HG03175 (cell line): ENCODE measurements around the gene SRP68.
"Not testable (repeated sequence)": the region's sequence is repeated elsewhere in the genome, so short reads cannot be mapped to it uniquely, and the experiment has no call there.

Experiments
- ATAC-seq: cut with Tn5 transposase; IDR thresholded peaks from one replicate; pipeline ENCODE4 v1.9.1; 2021; ENCODE audit warnings: mild to moderate bottlenecking, moderate library complexity; ENCODE audit not compliant: unreplicated experiment

Gene SRP68

DNA sequence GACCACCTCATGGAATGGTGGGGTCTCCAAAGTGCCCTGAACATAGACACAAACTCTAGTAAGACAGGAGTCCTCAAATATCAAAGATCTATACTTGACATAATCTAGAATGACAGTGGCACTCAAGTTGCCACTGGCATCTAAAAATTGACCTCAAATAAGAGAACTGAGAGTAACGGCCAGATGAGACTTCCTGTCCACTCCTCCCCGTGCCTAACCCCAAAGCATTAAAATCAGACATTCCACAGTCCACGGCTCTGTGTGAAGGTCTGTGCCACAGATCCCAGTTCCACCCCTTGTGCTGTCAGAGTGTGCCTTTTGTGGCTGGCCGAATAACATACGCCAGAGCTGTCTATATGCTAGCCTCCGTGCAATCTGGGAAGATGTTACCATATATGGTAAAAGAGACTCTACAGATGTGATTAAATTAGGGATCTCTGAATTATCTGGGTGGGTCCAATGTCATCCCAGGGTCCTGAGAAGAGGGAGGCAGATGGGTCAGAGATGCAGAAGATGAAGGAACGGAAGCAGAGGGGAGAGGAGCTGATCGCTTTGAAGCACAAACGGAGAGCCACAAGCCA lies 24.2 kb downstream of the SRP68 start:
- ATAC-seq, result no peak

DNA sequence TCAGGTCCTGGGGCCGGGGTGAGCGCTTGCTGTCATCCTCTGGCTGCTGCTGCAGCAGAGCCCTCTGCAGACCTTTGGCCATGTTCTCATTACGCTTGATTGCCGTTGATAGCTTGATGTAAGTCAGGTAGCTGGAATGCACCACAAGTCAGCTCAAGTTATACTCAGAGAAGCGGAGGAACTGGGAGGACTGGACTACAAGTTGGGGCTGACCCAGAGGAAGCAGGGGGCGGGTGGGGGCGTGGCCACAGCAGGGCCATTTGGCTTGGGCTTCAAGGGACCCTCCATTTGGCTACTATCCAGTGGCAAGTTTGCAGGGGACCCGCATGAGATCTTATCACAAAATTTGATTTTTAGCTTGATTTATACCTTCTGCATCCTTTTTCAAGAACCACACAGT lies 26.3 kb downstream of the SRP68 start:
- no peak for ATAC-seq

DNA sequence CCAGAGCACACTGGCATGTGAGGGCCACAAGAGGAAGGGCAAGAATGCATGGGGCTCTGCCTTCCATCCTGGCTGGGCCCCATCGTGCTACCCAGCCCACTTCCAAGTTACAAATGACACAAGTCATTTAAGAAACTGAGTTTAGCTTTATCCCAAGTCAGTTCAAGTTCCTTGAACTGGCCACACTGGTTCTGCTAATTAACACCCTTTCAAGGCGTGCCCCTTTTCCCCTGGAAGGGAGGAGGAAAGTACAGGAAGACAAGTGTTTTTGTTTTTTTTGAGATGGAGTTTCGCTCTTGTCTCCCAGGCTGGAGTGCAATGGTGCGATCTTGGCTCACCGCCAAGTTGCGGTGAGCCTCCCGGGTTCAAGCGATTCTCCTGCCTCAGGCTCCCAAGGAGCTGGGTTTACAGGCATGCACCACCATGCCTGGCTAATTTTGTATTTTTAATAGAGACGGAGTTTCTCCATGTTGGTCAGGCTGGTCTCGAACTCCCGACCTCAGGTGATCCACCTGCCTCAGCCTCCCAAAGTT lies 27.8 kb downstream of the SRP68 start:
- not testable (repeated sequence) for ATAC-seq

DNA sequence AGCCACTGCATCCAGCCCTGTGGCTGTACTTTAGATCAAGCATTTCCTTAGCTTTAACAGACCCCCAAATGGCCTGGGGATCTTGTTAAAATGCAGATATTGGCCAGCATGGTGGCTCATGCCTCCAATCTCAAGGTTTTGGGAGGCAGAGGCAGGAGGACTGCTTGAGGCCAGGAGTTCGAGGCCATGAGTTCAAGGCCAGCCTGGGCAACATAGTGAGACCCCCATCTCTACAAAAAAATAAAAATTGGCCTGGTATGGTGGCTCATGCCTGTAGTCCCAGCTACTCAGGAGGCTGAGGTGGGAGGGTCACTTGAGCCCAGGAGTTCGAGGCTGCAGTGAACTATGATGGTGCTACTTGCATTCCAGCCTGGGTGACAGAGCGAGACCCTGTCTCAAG lies 29.4 kb downstream of the SRP68 start:
- ATAC-seq, result not testable (repeated sequence)

DNA sequence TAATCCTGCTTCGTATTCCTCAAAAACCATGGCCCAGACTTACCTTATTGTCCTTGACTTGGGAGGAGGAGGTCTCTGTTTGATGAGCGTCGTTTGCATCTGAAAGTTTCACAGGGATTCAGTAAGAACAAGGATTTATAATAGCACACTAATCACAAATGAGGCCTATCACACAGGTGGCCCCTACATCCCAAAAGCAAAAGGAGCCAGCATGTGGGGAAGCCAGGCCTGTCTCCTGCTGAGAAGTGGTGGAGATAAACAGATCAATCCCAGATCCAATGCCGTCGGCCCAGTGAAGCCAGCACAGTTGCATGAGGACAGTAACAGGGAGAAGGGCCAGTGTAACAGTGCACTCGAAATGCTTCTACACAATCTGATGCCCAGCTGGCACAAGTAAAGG lies 31.9 kb downstream of the SRP68 start:
- ATAC-seq, result no peak

DNA sequence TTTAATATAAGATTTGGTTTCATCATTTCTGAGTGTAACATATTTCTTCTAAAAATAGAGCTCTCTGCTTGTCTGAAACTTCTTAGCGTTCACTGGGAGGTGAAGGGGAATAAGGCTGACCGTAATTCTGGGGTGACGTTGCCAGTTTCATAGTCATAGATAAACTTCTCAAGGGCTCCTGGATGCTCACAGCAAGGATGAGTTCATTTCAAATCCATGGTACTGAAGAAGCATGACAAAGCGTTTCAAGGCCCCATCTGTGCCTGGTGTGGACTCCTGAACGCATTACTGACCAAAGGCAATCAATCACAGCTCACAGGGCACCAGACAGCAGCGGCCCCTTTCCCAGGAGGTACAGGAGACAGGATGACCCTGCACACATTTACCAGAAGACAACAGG lies 33.2 kb downstream of the SRP68 start:
- ATAC-seq, result no peak

DNA sequence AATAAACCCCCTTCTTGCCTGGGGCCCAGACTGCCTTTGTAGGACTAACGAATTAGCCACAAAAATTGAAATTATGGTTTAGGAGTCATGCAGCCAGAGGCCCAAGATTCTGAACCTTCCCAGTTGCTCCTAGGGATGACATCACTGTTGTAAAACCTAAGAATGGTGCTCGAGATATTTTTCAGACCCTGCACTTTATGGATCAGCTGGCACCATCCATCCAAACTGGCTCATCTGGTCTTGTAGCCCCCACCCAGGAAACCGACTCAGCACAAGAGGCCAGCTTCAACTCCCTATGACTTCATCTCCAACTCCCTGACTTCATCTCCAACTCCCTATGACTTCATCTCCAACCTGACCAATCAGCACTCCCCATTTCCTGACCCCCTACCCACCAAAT lies 34.3 kb downstream of the SRP68 start:
- no peak for ATAC-seq

DNA sequence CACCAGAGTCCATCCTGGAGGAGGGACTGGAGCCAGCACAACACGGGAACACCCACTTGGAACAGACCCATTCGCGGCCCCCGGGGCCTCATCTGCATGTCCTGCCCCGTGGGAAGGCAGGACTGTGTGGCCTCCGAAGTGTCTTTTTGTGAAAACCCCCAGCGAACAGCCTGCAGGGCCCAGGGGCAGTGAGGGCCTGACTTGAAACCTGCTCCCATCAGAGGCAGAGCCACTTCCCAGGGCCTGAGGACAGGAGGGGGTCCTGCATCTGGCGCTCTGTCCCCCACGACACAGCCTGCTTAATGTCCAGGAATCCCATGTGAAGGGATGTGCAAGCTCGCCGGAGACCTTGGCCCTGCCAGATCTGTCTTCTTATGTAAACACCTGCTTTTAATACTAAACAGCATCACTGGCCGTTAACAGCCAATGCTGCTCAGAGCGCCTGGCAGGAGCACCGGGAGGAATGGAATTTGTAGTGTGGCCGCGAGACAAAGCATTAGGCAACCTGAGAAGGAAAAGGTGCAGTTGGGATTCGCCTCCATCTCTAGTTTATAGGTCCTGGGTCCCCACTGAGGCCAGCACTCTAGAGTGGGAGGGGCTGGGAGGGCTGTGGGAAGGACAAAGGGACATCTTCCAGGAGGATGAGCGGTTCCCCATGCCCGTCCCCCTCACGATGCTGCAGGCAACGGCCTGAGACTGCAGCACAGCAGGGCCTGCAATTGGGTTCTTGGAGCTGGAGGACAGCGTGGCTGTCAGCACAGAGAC lies 35.6 kb downstream of the SRP68 start:
- ATAC-seq, result no peak

DNA sequence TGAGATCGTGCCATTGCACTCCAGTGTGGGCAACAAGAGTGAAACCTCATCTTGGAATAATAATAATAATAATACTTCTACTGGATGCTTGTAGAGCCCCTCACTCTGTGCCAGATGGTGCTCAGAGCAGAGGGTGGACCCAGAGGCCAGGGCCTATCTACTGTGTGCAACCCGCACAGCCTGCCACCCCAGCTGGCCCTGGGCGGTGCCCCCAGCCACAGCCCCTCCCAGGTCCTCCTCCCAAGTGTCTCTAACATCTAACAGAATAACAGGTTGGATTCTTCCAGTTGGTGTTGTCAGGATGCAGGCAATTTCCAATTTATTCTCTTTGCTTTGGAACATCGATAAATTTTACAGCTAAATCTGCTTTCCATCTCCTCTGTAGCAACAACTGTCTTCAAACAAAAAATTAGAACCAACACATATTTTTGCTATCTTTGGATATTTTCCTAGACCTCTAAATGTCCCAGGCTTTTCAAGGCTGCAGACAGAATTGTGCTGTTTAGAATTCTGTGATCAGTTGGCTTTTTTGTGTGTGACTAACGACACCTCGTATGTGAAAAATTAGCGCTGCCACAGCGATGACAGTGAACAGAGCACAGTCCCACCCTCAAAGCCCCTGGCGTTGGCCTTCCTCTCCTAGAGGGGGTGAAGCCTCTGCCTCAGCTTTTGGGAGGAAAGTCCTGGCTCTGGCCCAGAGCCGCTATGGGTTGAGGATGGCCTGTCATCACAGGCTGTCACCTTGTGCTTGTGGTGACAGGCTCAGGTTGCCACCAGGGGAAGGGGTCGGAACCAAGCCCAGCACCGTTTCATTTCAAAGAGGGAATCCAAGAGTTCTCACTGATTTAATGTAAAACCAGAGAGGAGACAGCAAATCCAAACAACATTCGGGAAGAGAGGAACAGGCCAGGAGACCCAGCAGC lies 37.6 kb downstream of the SRP68 start:
- no peak for ATAC-seq

DNA sequence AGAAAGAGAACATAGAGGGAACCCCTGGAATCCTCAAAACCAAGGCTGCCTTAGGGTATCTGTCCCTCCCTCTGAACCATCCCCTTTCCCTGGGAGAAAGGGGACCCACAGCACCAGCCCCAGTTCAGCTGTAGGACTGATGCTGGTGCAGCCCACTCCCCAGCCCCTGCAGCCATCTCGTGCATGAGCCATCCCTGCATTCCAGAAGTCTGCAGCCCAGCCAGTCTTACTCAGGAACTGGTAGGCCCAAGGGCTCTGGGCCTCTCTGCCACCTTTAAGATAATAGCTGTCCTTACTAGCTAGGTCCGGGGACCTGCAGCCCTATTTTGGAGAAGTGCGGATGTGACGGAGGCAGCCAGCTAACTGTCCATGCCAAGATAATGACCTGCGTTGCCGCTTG lies 39.2 kb downstream of the SRP68 start:
- ATAC-seq, result no peak

DNA sequence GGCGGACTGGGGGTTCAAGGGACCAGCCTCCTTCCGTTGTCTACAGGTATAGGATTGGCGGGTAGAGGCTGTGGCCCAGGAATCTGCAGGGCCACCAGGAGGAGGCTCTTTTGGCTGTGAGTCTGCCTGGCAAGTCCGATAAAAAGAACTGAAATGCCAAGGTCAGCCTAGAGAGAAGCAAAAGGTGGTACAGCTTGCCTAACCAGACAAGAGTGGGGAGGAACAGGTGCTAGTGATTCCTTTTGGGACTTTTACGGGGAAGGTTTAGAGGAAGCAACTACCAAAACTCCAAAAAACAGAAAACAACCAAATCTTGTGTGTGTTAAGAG lies 39.6 kb downstream of the SRP68 start:
- ATAC-seq, result no peak

DNA sequence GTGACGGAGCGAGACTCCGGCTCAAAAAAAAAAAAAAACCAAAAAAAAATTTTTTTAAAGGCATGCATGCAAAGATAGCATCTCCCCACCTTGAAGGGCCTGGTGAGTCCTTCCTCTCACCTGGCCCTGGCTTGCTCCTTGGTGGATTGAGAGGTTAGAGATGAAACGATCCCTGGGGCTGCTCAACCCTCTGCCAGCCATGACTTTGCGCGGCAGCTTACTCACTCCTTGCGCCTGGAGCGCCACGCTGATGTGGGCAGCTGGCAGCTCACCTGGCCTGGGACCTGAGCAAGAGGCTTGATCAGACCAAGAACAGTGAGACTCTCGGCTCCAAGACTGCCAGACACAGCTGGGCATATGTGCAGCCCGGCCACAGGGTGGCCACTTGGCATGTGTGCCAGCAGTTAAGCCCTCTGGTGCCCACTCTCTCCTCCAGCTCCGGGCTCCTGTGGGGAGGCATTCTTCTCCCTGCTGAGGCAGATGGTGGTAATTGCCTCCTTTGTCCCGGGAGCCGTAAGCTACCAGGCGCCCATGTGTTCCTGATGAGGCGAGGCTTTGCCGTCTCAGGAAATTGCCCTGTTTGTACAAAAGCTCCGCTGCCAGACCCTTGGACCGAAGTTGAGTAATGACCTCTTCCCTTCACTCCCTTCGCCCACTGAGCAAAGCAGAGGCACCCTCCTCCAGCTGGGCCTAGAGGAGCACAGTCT lies 40.1 kb downstream of the SRP68 start:
- ATAC-seq, result no peak

DNA sequence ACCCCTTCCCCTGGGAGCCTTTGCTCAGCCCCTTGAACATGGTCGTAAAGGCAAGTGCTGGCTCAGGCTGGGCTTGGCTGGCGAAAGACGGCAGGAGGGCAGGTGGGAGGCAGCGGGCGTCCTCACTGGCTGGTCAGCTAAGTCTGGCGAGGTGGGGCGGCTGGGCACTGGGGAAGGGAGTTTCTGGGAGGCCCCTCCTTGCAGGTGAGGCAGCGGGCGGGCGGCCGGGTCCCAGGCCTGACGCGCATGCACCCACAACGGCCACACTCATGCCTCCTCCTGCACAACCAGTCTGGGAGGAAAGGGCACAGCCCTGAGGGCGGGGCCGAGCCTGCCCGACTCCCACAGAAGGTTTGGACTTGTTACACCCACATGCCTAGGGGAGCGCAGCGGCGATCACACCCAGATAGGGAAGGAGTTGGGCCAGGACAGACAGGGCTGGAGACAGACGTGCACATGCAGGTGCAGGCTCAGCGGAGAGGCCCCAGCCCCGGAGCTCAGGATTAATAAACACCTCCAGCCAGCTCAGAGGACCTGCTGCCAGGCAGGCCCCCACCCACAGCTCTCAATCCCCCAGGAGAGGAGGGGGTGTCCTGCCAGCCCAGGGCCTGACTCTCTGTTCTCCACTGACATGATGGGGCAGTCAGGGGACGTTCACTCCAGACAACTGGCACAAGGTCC lies 45.0 kb downstream of the SRP68 start, which contains the start of gene EVPL:
Gene EVPL (minus strand): TSS at position 148 of the 681 bp plus-strand sequence. CDS start 108 bp downstream, at position 40.
- ATAC-seq, result no peak

DNA sequence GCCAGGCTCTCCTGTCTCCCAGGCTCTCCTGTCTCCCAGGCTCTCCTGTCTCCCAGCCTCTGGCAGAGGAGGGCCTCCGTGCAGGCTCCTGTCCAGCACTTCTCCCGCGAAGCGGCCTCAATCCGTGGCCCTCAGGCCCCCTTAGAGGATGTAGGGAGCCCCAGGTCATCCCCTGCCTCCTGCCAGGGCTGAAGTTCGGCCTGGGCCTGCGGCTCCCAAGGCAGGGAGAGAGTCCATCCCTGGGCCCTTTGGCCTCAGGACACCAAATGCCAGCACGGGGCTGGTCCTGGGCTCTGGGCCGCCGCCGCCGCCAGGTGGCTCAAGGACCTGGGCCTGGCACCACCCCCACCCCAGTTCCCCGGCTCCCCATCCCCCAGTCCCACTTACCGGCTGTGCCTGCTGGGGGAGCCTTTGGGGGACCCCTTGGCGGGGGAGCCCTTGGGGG lies 45.6 kb downstream of the SRP68 start:
- no peak for ATAC-seq

DNA sequence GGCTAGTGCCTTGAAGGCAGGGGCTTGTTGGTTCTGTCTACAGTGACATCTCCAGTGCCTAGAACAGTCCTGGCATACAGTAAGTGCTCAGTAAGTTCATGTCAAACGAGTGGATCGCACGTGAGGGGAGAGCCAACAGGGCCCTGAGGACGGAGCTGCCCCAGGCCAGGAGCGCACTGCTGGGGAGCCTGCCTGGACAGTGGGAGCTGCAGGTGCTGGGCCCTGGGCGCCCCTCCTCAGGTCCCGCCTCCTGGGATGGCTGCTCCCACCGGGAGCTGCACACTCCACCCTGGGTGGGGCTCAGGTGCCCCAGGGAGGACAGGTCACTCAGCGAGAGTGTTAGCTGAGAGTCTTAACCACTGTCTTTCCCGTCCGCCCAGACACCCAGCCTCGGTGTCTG lies 47.0 kb downstream of the SRP68 start:
- no peak for ATAC-seq

DNA sequence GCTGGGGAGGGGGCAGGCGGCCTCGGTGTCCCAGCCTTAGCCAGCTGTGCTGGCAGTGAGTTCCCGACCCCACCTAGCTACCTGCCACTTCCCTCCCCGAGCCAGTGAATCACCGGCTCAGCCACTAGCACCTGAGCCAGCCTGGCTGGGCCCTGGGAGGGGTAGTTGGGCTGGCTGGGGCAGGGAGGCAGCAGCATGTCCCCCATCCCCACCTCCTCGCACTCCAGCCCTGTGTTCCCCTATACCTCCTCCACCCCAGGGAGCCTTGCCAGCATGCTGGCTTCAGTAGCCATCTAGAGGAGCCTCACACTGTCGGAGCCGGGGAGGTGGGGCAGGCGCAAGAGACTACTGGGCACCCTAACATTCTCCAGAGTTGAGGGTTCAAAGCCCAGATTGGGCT lies 48.0 kb downstream of the SRP68 start:
- no peak for ATAC-seq

DNA sequence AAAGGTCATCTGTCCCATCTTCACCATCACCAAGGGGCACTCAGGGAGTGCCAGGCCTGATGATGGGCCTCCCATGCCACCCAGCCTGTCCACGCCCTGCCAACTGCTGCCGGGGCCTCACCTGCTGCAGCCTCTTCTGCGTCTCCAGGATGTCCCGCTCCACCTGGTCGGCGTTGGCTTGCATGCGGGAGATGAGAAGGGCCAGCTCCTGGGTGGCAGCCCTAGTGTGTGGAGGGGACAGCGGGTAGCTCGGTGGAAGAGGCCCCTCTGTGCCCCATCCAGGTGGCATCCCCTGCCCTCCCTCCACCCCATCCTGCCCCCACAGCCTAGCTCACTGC lies 48.4 kb downstream of the SRP68 start:
- no peak for ATAC-seq

DNA sequence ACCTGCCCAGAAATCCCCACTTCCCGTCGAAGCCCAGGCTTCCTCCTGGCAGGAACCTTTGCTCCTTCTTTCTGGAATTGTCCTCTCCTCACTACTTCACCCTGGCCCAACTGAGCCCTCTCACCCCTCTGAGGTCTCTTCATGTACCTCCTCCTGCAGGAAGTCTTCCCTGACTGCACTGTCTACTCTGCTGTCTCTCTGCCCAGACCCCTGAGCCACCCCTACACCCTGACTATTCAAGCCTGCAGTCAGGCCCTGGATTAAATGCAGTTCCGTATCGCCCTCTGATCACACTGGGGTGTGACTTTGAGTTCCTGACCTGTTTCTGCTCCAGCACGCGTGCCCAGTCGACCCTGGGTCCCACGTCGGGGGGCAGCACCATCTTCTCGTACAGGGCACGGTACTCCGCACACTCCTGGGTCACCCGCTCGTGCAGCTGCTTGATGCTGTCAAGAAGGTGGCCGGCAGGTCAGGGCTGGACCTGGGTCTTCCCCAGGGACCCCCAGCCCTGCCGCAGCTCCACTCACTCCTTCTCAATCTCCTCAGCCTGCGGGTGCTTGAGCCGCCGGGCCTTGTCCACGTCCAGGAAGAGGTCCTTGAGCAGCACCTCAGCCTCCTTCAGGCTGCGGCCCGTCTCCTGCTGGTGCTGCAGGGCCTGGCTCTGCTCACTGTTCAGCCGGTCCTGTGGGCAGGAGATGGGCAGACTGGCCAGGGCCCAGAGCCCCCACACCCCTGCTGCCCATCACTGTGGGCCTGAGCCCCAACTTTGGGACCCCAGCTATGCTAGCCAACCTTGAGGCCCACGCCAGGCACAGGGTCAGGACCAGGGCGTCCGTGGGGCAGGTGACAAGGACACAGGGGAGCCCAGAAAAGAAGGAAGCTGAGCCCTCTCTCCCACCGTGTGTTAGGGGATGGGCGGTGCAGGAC lies 49.1 kb downstream of the SRP68 start:
- ATAC-seq, result no peak

DNA sequence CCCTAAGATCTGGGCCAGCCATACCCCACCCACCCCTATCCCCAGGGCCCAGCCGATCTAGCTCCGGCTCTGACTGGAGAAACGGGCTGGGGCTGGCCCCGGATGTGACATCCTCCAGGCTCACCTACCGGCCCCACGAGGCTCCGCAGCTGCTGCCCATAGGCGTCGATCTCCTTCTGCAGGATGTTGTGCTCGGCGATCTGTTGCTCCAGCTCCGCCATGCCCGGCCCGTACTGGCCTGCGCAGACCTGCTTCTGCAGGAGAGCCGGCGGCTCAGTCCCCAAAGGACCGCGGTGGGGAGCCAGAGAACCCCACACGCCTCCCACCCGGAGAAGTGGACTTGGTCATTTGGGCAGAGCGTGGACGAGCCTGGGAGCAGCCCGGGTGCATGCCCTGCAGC lies 50.0 kb downstream of the SRP68 start:
- ATAC-seq, result no peak
